ENCODE data around the gene MAPK8IP3. TPM values are rescaled to one million over a fixed set of nuclear protein-coding genes. Genes with fewer than 3 reads are reported as not detected.

MAPK8IP3 gene
- total RNA-seq, 2 donors from 2014 or later, result 109 to 111 TPM

GRCh38 chr16:1667916-1668315 is 38.1 kb upstream of the MAPK8IP3 start:
- no peaks in the 10 kb centered on the region for H3K4me1 ChIP-seq (ENCODE audit: control insufficient read depth in 1 of 2, low read depth in 2 of 2)
- no peak overlapping the region for H3K4me3 ChIP-seq
- TF ChIP-seq, protein P1, sequence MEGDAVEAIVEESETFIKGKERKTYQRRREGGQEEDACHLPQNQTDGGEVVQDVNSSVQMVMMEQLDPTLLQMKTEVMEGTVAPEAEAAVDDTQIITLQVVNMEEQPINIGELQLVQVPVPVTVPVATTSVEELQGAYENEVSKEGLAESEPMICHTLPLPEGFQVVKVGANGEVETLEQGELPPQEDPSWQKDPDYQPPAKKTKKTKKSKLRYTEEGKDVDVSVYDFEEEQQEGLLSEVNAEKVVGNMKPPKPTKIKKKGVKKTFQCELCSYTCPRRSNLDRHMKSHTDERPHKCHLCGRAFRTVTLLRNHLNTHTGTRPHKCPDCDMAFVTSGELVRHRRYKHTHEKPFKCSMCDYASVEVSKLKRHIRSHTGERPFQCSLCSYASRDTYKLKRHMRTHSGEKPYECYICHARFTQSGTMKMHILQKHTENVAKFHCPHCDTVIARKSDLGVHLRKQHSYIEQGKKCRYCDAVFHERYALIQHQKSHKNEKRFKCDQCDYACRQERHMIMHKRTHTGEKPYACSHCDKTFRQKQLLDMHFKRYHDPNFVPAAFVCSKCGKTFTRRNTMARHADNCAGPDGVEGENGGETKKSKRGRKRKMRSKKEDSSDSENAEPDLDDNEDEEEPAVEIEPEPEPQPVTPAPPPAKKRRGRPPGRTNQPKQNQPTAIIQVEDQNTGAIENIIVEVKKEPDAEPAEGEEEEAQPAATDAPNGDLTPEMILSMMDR (IDR thresholded peaks at IDR 0.05), result no peak
- H3K27ac ChIP-seq, result no peak overlapping the region
- H3K9me3 ChIP-seq, result no peaks in the 10 kb centered on the region
- no peaks in the 10 kb centered on the region for H3K27me3 ChIP-seq (replicated peaks; ENCODE audit: insufficient read depth)
- H3K36me3 ChIP-seq, result peaks cover 91% of the 10 kb centered on the region
- DNase-seq (ENCODE audit: low spot score) (no peak), ATAC-seq (ENCODE audit: insufficient number of reproducible peaks, low FRiP score, low read depth) (no peak)

- no peak for ATAC-seq (ENCODE audit: insufficient number of reproducible peaks, low FRiP score, low read depth)
- TF ChIP-seq, protein P1 (IDR thresholded peaks at IDR 0.05), result no peak
- Histone ChIP-seq H3K27me3 (replicated peaks; ENCODE audit: insufficient read depth) (no peaks in the 10 kb centered on the region), H3K27ac (no peak overlapping the region), H3K36me3 (peaks cover 96% of the 10 kb centered on the region), H3K9me3 (no peaks in the 10 kb centered on the region), H3K4me3 (no peak overlapping the region), H3K4me1 (ENCODE audit: control insufficient read depth in 1 of 2, low read depth in 2 of 2) (no peaks in the 10 kb centered on the region)
- DNase-seq (ENCODE audit: low spot score), result no peak
Measured at GRCh38 chr16:1668612-1669319, 37.2 kb upstream of the MAPK8IP3 start.

DNA sequence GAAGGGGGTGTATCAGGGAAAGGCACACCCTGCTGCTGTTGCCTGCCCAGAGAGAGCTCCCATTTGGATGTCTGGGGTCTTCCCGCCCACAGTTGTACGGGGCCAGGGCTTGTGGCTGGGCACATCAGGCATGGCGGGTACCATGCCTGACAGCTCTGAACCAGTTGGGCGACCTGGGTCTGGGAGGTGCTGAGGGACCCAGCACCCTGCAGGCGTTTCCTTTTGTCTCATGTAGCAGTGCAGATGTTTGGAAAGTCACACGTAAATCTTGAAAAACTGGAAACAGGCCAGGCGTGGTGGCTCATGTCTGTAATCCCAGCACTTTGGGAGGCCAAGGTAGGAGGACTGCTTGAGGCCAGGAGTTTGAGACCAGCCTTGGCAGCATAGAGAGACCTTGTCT is 36.3 kb upstream of the MAPK8IP3 start:
- no peak overlapping the region for H3K4me3 ChIP-seq
- peaks cover 96% of the 10 kb centered on the region for H3K36me3 ChIP-seq
- no peak overlapping the region for H3K27ac ChIP-seq
- no peaks in the 10 kb centered on the region for H3K9me3 ChIP-seq
- H3K27me3 ChIP-seq (replicated peaks; ENCODE audit: insufficient read depth), result no peaks in the 10 kb centered on the region
- TF ChIP-seq, protein P1 (IDR thresholded peaks at IDR 0.05), result no peak
- no peak for ATAC-seq (ENCODE audit: insufficient number of reproducible peaks, low FRiP score, low read depth)
- DNase-seq (ENCODE audit: low spot score), result no peak
- H3K4me1 ChIP-seq (ENCODE audit: control insufficient read depth in 1 of 2, low read depth in 2 of 2), result no peaks in the 10 kb centered on the region

DNA sequence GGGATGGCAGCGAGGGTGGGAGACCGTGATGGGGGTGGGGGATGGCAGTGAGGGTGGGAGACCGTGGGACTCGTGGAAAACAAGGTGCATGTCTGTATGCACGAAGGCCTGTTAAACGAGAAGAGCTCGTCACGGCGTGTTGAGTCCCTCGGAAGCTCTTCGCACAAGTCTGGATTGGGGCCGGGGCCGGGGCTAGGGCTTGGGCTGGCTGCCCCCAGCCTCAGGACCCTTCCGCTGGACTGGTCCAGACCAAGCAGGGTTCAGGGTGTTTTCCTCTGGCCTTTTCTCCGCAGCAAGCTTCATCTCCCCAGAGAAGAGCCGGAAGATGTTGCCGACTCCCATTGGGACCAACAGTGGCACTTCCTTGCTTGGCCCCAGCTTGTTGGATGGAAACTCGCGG is 35.6 kb upstream of the MAPK8IP3 start:
- ATAC-seq (ENCODE audit: insufficient number of reproducible peaks, low FRiP score, low read depth) (no peak), DNase-seq (ENCODE audit: low spot score) (no peak)
- H3K4me3 ChIP-seq, result no peak overlapping the region
- TF ChIP-seq, protein P1 (IDR thresholded peaks at IDR 0.05), result no peak
- H3K4me1 ChIP-seq (ENCODE audit: control insufficient read depth in 1 of 2, low read depth in 2 of 2), result no peaks in the 10 kb centered on the region
- no peaks in the 10 kb centered on the region for H3K9me3 ChIP-seq
- H3K36me3 ChIP-seq, result peaks cover 95% of the 10 kb centered on the region
- no peaks in the 10 kb centered on the region for H3K27me3 ChIP-seq (replicated peaks; ENCODE audit: insufficient read depth)
- no peak overlapping the region for H3K27ac ChIP-seq

DNA sequence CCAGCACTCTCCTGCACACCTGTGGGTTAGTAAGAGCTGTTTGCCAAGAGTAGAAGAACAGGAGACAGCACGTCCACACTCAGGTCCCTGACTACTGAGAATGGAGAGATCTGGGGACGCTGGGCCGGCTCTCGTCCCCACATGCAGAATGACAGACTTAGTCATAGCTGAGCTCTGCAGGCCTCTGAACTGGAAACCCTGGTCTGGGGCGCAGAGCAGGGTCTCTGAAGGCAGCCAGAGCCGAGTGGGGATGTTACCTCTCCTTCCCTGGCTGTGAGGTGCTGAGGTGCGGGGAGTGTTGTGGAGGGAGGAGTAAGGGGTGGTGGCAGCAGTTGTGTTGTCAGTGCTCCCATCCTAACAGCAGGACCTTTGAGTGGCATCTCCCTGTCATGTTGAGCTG is 35.1 kb upstream of the MAPK8IP3 start:
- peaks cover 92% of the 10 kb centered on the region for H3K36me3 ChIP-seq
- TF ChIP-seq, protein P1 (IDR thresholded peaks at IDR 0.05), result no peak
- H3K9me3 ChIP-seq, result no peaks in the 10 kb centered on the region
- H3K27ac ChIP-seq, result no peak overlapping the region
- H3K4me3 ChIP-seq, result no peak overlapping the region
- no peaks in the 10 kb centered on the region for H3K27me3 ChIP-seq (replicated peaks; ENCODE audit: insufficient read depth)
- no peaks in the 10 kb centered on the region for H3K4me1 ChIP-seq (ENCODE audit: control insufficient read depth in 1 of 2, low read depth in 2 of 2)
- DNase-seq (ENCODE audit: low spot score) (no peak), ATAC-seq (ENCODE audit: insufficient number of reproducible peaks, low FRiP score, low read depth) (no peak)
